OCI-LY7 (cell line): ENCODE data around the gene STX12. TPM values are rescaled to one million over a fixed set of nuclear protein-coding genes. Genes with fewer than 3 reads are reported as not detected.

Experiments
- BruUV-seq: library from RNA; stranded (reverse); fragments of 400-500 nt; replicated peaks from 2 replicates; lab custom pipeline; 2021; lab: Mats Ljungman, UMichigan
- CTCF ChIA-PET: fragments of 300-600 bp; sonication (Branson Sonifier 250); formaldehyde crosslinking; loops from one replicate; lab custom pipeline; 2022; ENCODE audit warnings: antibody characterized with exemption; ENCODE audit not compliant: unreplicated experiment; lab: Charles Lee
- POLR2A ChIA-PET: fragments of 300-600 bp; sonication (Branson Sonifier 250); formaldehyde crosslinking; loops from one replicate; lab custom pipeline; 2022; ENCODE audit warnings: antibody characterized with exemption; lab: Charles Lee
- DNase-seq: peaks from one replicate; pipeline ENCODE4 v3.0.0-alpha.2; 2015; ENCODE audit warnings: low spot score
- H2AFZ ChIP-seq: fragments of 200-600 bp; sonication (generic), shearing (Covaris generic); 2 replicates; pipeline ENCODE4 v1.6.1; 2014; ENCODE audit warnings: mild to moderate bottlenecking, antibody characterized with exemption, low read length, moderate library complexity
- H3K27ac ChIP-seq: fragments of 200-600 bp; sonication (generic); 2 replicates; pipeline ENCODE4 v1.5.1; 2014; ENCODE audit warnings: mixed run types, low read depth, mild to moderate bottlenecking, moderate library complexity, low read length, inconsistent platforms; ENCODE audit not compliant: poor library complexity, severe bottlenecking
- H3K36me3 ChIP-seq: fragments of 200-600 bp; sonication (generic); 2 replicates; pipeline ENCODE4 v1.6.1; 2014; ENCODE audit warnings: mild to moderate bottlenecking, antibody characterized with exemption, low read length, moderate library complexity, mixed read lengths; ENCODE audit not compliant: insufficient read depth
- H3K4me1 ChIP-seq: fragments of 200-600 bp; sonication (generic); 2 replicates; pipeline ENCODE4 v1.5.1; 2014; ENCODE audit warnings: mild to moderate bottlenecking, low read length; ENCODE audit not compliant: insufficient read depth, poor library complexity, severe bottlenecking
- H3K4me2 ChIP-seq: fragments of 200-600 bp; sonication (generic); 2 replicates; pipeline ENCODE4 v1.6.1; 2014; ENCODE audit warnings: mild to moderate bottlenecking, low read length
- H3K4me3 ChIP-seq: fragments of 200-600 bp; sonication (generic); 2 replicates; pipeline ENCODE4 v1.5.1; 2014; ENCODE audit warnings: mild to moderate bottlenecking, low read depth, low read length; ENCODE audit not compliant: poor library complexity, severe bottlenecking
- H3K79me2 ChIP-seq: fragments of 200-600 bp; sonication (generic); 2 replicates; pipeline ENCODE4 v1.6.1; 2016; ENCODE audit warnings: low read depth, mild to moderate bottlenecking, low read length, moderate library complexity, mixed read lengths; ENCODE audit not compliant: insufficient read depth
- H3K9me2 ChIP-seq: fragments of 200-600 bp; sonication (generic); 2 replicates; pipeline ENCODE4 v1.6.1; 2016; ENCODE audit warnings: mild to moderate bottlenecking, low read length, mixed read lengths; ENCODE audit not compliant: insufficient read depth
- H3K9me3 ChIP-seq: fragments of 200-600 bp; sonication (generic); 2 replicates; pipeline ENCODE4 v1.6.1; 2014; ENCODE audit warnings: mild to moderate bottlenecking, mixed run types, low read length, mixed read lengths
- H4K20me1 ChIP-seq: fragments of 200-600 bp; sonication (generic); 2 replicates; pipeline ENCODE4 v1.6.1; 2014; ENCODE audit warnings: mild to moderate bottlenecking, antibody characterized with exemption, low read length, moderate library complexity, mixed read lengths; ENCODE audit not compliant: insufficient read depth
- EZH2phosphoT487 ChIP-seq: fragments of 200-600 bp; sonication (generic); IDR thresholded peaks from 2 replicates; pipeline ENCODE4 v1.6.1; 2018; ENCODE audit warnings: low read depth, borderline replicate concordance, mild to moderate bottlenecking, mixed run types, antibody characterized with exemption, low read length, moderate library complexity, mixed read lengths
- intact Hi-C: fragments of 100-400 bp; cut with micrococcal nuclease; formaldehyde crosslinking; loops from one replicate; pipeline ENCODE4 v1.10.0; 2022; ENCODE audit not compliant: unreplicated experiment
- total RNA-seq, 2 experiments: library from RNA; depleted of rRNA in 1 of 2; stranded (reverse); fragments of >200 nt in 1 of 2; shearing (Covaris generic) in 1 of 2; gene quantifications; 2 replicates each; pipeline ENCODE4 v1.2.3, GENCODE V29; 2014 to 2022
- TF ChIP-seq, protein P1 (sequence below): fragments of 200-600 bp; sonication (generic); conservative IDR thresholded peaks from 2 replicates; pipeline ENCODE4 v1.5.1; 2014; ENCODE audit warnings: mild to moderate bottlenecking, antibody characterized with exemption, low read length, moderate library complexity, mixed read lengths

The STX12 gene
- total RNA-seq, 2 experiments from 2014 or later: 17.2 to 30.1 TPM

DNA sequence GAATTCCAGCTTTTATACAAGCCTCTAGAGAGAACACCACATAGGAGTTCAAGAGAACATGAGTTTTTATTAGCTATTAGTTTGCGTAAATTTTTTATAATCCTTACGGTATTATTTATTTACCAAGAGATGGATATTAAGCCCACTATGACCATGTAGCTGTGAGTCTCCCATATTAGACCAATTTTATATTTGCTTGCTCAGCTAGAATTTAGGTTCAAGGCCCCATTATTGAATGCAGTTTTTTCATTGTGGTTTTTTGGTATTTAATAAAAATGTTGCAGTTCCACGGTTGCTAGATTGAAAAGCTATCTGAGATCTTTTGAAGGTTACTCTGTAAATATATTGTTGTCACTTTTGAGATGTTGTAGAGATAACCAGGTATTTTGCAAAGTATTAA is 60.5 kb downstream of the STX12 start:
- Histone ChIP-seq H3K79me2 (peaks cover 68% of the 10 kb centered on the region), H2AFZ (no peak overlapping the region), H4K20me1 (peaks cover 23% of the 10 kb centered on the region), H3K9me2 (no peaks in the 10 kb centered on the region), H3K36me3 (peaks cover 67% of the 10 kb centered on the region), H3K27ac (no peak overlapping the region), H3K9me3 (no peaks in the 10 kb centered on the region), H3K4me2 (no peak overlapping the region), H3K4me1 (peaks cover 23% of the 10 kb centered on the region), H3K4me3 (no peak overlapping the region)
- no TSS peak for BruUV-seq
- TF ChIP-seq EZH2phosphoT487: no peak
- TF ChIP-seq, protein P1, sequence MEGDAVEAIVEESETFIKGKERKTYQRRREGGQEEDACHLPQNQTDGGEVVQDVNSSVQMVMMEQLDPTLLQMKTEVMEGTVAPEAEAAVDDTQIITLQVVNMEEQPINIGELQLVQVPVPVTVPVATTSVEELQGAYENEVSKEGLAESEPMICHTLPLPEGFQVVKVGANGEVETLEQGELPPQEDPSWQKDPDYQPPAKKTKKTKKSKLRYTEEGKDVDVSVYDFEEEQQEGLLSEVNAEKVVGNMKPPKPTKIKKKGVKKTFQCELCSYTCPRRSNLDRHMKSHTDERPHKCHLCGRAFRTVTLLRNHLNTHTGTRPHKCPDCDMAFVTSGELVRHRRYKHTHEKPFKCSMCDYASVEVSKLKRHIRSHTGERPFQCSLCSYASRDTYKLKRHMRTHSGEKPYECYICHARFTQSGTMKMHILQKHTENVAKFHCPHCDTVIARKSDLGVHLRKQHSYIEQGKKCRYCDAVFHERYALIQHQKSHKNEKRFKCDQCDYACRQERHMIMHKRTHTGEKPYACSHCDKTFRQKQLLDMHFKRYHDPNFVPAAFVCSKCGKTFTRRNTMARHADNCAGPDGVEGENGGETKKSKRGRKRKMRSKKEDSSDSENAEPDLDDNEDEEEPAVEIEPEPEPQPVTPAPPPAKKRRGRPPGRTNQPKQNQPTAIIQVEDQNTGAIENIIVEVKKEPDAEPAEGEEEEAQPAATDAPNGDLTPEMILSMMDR: no peak
- intact Hi-C loops: loop anchor here (10.0 kb wide), 1 partner anchor 159 kb away; the partner anchor contains the start of gene IFI6
- DNase-seq: no peak
- ChIA-PET POLR2A (interaction anchor here (0.7 to 1.2 kb wide), 2 partner anchors 60 to 108 kb away, joined by 3 to 6 read pairs; partner anchors contain the start of genes FAM76A and STX12), CTCF (no interaction called here)

DNA sequence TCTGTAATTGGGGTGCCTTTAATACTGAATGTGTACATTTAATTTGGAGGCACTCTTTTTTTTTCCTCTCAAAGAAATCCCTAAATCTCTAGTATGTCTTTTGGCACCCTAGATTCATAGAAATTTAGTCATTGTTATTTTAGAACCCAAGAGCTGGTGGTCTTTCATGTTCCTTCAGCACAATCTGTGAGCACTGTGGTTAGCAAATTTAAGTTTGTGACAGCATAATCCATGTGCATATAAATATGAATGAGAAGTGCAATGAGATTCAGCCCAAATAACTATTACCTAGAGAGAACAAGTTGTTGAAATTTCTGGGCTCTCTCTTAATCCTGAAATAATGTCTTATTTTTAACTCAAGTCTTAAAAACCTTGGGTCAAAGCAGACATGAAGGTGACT is 62.0 kb downstream of the STX12 start:
- no peak overlapping the region for H3K4me2 ChIP-seq
- no peak overlapping the region for H3K27ac ChIP-seq
- POLR2A ChIA-PET: interaction anchor here (0.6 kb wide), 1 partner anchor 379 kb away, joined by 3 read pairs; no protein-coding TSS in a partner anchor
- peaks cover 23% of the 10 kb centered on the region for H4K20me1 ChIP-seq
- H2AFZ ChIP-seq: no peak overlapping the region
- H3K79me2 ChIP-seq: peaks cover 71% of the 10 kb centered on the region
- H3K36me3 ChIP-seq: peaks cover 83% of the 10 kb centered on the region
- TF ChIP-seq, protein P1: no peak
- TF ChIP-seq EZH2phosphoT487: no peak
- CTCF ChIA-PET: no interaction called here
- BruUV-seq: no TSS peak
- no peak overlapping the region for H3K4me3 ChIP-seq
- intact Hi-C loops: loop anchor here (10.0 kb wide), 1 partner anchor 160 kb away; the partner anchor contains the start of gene IFI6
- peaks cover 18% of the 10 kb centered on the region for H3K4me1 ChIP-seq
- DNase-seq: no peak
- no peaks in the 10 kb centered on the region for H3K9me2 ChIP-seq
- no peaks in the 10 kb centered on the region for H3K9me3 ChIP-seq

DNA sequence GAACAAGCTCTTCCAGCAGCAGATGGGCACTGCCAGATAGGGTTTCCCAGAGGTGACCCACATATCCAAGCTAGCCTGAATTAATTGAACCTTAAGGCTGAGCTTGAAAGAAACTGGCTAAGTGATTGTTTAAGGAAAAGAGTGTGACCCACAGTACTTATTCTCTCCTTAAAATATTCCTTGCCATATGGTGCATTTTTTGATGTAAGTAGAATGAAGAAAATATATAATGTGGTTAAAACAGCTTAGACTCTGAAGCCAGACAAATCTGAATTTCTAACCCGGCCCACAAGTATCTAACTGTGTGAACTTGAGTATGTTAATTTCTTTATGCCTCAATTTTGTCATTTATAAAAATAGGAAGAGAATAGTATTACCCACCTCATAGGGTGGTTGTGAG is 62.5 kb downstream of the STX12 start:
- H3K4me2 ChIP-seq: no peak overlapping the region
- CTCF ChIA-PET: no interaction called here
- H3K36me3 ChIP-seq: peaks cover 88% of the 10 kb centered on the region

More for the DNA sequence above, 62.5 kb downstream of the STX12 start:
- Histone ChIP-seq H3K9me3 (no peaks in the 10 kb centered on the region), H3K9me2 (no peaks in the 10 kb centered on the region), H3K79me2 (peaks cover 71% of the 10 kb centered on the region), H4K20me1 (peaks cover 23% of the 10 kb centered on the region), H3K27ac (no peak overlapping the region), H3K4me1 (peaks cover 17% of the 10 kb centered on the region), H2AFZ (no peak overlapping the region), H3K4me3 (no peak overlapping the region)
- no TSS peak for BruUV-seq
- TF ChIP-seq, protein P1: no peak
- TF ChIP-seq EZH2phosphoT487: no peak
- intact Hi-C loops: loop anchor here (10.0 kb wide), 1 partner anchor 161 kb away; the partner anchor contains the start of gene IFI6
- POLR2A ChIA-PET: interaction anchor here (0.6 kb wide), 1 partner anchor 378 kb away, joined by 3 read pairs; no protein-coding TSS in a partner anchor
- no peak for DNase-seq
